Caki2 (cell line): ENCODE measurements around the gene PRSS53. TPM values are rescaled to one million over a fixed set of nuclear protein-coding genes. Genes with fewer than 3 reads are reported as not detected.
A peak's percentile ranks its signal among the peaks of the same experiment; 100 is the strongest.
"Not testable (repeated sequence)": the region's sequence is repeated elsewhere in the genome, so short reads cannot be mapped to it uniquely, and the experiment has no call there.

ENCODE experiments used
- DNase-seq: peaks from one replicate; pipeline ENCODE4 v3.0.0-alpha.2; 2015; ENCODE audit warnings: low read depth
- in situ Hi-C: cut with HindIII; loops from 2 replicates; pipeline ENCODE4 v1.10.0; 2016; ENCODE audit warnings: low sequenced_read_pairs, low pct_unique_long_range_greater_than_20kb, mixed read lengths
- total RNA-seq: library from RNA; depleted of rRNA; stranded (reverse); fragments of >200 nt; shearing (Covaris generic); gene quantifications from 2 replicates; pipeline ENCODE4 v1.2.3, GENCODE V29; 2014; ENCODE audit warnings: low replicate concordance; rRNA removed

Gene PRSS53
- 1.8 and 5.1 TPM in 2 replicates for total RNA-seq

- in situ Hi-C loops, result no loop called here
- no peak for DNase-seq
These were observed at the start of gene PRSS53 for GRCh38 chr16:31088459-31089183. TSS of gene PRSS53 (minus strand) at chr16:31088943. CDS start at chr16:31088809, 134 bp downstream.

GRCh38 chr16:31136822-31137499 is 48.2 kb upstream of the PRSS53 start:
- DNase-seq, in situ Hi-C loops: not testable (repeated sequence)

- in situ Hi-C loops, result no loop called here
These were observed 47.5 kb upstream of the PRSS53 start for GRCh38 chr16:31136287-31136662.

GRCh38 chr16:31135535-31136286 is 47.0 kb upstream of the PRSS53 start, which contains the start of gene PRSS8:
TSS of gene PRSS8 (minus strand) at chr16:31135727. CDS start at chr16:31135498, 229 bp downstream.
- peak; percentile 38 for DNase-seq

More at GRCh38 chr16:31136287-31136662, 47.5 kb upstream of the PRSS53 start:
- DNase-seq, result no peak

GRCh38 chr16:31134625-31135534 is 46.1 kb upstream of the PRSS53 start:
- no peak for DNase-seq
- in situ Hi-C loops, result no loop called here

More at GRCh38 chr16:31135535-31136286, 47.0 kb upstream of the PRSS53 start, which contains the start of gene PRSS8:
- in situ Hi-C loops, result no loop called here

- no peak for DNase-seq
- in situ Hi-C loops, result no loop called here
These were observed 45.4 kb upstream of the PRSS53 start for GRCh38 chr16:31134091-31134571.

GRCh38 chr16:31133046-31133501 is 44.3 kb upstream of the PRSS53 start:
- no peak for DNase-seq
- in situ Hi-C loops, result no loop called here

GRCh38 chr16:31132303-31132979 is 43.7 kb upstream of the PRSS53 start:
- in situ Hi-C loops, result no loop called here
- no peak for DNase-seq

GRCh38 chr16:31131841-31132271 is 43.1 kb upstream of the PRSS53 start:
- peak; percentile 47 for DNase-seq
- in situ Hi-C loops, result no loop called here

- in situ Hi-C loops, result no loop called here
- DNase-seq, result no peak
These were observed 42.7 kb upstream of the PRSS53 start for GRCh38 chr16:31131416-31131815.

GRCh38 chr16:31130899-31131298 is 42.2 kb upstream of the PRSS53 start:
- no peak for DNase-seq
- in situ Hi-C loops, result no loop called here

GRCh38 chr16:31130336-31130891 is 41.7 kb upstream of the PRSS53 start:
- in situ Hi-C loops, result no loop called here
- DNase-seq, result no peak

GRCh38 chr16:31129568-31130335 is 41.0 kb upstream of the PRSS53 start:
- DNase-seq, result no peak
- in situ Hi-C loops, result no loop called here

- no peak for DNase-seq
- in situ Hi-C loops, result no loop called here
These were observed 40.2 kb upstream of the PRSS53 start for GRCh38 chr16:31128711-31129567.

- DNase-seq, result no peak
- in situ Hi-C loops, result no loop called here
These were observed 38.4 kb upstream of the PRSS53 start for GRCh38 chr16:31127182-31127581.
